GM19463 (cell line): ENCODE measurements around the gene ANAPC5.
"Not testable (repeated sequence)": the region's sequence is repeated elsewhere in the genome, so short reads cannot be mapped to it uniquely, and the experiment has no call there.

ENCODE experiments used
- ATAC-seq: cut with Tn5 transposase; IDR thresholded peaks from one replicate; pipeline ENCODE4 v1.9.1; 2021; ENCODE audit warnings: mild to moderate bottlenecking, moderate library complexity; ENCODE audit not compliant: unreplicated experiment

ANAPC5 gene

DNA sequence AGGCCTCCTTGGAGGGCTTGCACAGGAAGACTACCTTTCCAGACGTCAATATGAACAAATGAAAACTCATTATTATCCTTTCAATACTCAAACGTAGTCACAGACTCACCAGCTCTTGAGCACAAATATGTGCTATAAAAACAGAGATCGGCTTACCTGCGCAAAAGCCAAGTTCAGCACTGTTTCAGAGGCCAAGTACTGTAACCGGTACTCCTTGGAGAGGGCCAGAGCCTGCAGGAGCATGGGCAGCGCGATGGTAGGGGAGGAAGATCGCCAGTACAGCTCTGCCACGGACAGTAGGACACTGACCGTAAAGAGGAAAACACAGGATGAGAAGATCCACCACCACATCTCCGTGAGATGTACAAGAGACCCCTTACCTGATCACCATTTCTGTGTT lies 34.1 kb downstream of the ANAPC5 start:
- no peak for ATAC-seq

DNA sequence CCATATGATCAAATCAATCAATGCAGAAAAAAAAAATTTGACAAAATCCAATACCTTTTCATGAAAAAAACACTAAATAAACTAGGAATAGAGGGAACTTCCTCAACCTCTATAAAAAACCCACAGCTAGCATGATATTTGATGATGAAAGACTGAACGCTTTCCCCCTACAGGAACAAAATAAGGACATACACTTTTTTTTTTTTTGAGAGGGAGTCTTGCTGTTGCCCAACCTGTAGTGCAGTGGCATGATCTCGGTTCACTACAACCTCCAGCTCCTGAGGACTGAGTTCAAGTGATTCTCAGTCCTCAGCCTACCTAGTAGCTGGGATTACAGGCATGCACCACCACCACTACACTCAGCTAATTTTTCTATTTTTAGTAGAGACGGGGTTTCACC lies 37.8 kb downstream of the ANAPC5 start:
- ATAC-seq, result no peak

DNA sequence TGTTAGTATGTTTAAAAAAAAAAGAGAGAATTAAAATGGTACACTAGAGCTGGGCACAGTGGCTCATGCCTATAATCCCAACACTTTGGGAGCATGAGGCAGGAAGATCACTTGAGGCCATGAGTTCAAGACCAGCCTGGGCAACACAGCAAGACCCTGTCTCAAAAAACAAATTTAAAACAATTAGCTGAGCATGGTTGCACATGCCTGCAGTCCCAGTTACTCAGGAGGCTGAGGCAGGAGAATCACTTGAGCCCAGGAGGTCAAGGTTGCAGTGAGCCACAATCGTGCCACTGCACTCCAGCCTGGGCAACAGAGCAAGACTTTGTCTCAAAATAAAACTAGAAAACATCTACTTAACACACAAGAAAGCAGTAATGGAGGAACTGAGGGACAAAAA lies 42.0 kb downstream of the ANAPC5 start:
- not testable (repeated sequence) for ATAC-seq

DNA sequence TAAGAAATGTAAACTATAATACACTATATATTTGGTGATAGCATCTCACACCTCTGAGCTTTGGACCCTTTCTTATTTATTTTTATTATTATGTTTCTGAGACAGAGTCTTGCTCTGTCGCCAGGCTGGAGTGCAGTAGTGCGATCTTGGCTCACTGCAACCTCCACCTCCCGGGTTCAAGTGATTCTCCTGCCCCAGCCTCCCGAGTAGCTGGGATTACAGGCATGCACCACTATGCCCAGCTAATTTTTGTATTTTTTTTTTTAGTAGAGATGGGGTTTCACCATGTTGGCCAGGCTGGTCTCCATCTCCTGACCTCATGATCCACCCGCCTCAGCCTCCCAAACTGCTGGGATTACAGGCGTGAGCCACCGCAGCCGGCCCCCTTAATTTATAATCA lies 44.8 kb downstream of the ANAPC5 start:
- not testable (repeated sequence) for ATAC-seq

DNA sequence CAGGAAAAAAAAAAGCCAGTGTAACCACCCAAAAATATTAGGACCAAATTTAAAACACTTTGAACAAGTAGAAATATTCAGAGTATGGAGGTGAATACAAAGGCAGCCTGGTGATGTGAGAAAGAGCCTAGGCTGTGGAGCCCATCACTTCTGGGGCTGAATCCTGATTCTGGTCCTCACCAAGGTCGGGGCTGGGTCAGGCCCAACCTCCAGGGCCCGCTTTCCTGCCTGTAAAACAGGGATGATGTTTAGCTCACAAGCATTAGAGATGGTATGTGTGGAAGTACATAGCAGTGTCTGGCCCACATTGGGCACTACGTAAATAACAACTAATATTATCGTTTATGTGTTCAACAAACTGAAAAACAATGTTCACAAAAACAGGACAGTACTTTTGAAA lies 47.9 kb downstream of the ANAPC5 start:
- ATAC-seq, result no peak

DNA sequence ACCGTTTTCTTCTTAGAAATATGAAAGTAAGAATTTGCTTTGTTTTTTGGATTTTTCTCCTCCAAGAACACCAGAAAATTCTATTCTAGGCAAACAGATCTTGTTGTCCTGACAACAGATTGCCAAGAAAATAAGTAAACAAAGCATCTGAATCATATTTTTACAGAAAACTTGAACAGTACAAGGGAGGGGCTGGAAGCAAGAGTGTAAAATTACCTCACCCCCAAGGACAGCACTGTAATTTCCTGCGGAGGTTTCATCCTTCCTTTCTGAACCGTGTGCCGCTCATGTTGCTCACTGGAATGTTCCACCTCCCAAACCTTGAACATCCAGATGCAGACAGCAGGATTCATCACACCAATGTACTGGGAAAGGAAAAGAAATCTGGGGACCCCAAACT lies 50.3 kb downstream of the ANAPC5 start:
- ATAC-seq, result no peak

DNA sequence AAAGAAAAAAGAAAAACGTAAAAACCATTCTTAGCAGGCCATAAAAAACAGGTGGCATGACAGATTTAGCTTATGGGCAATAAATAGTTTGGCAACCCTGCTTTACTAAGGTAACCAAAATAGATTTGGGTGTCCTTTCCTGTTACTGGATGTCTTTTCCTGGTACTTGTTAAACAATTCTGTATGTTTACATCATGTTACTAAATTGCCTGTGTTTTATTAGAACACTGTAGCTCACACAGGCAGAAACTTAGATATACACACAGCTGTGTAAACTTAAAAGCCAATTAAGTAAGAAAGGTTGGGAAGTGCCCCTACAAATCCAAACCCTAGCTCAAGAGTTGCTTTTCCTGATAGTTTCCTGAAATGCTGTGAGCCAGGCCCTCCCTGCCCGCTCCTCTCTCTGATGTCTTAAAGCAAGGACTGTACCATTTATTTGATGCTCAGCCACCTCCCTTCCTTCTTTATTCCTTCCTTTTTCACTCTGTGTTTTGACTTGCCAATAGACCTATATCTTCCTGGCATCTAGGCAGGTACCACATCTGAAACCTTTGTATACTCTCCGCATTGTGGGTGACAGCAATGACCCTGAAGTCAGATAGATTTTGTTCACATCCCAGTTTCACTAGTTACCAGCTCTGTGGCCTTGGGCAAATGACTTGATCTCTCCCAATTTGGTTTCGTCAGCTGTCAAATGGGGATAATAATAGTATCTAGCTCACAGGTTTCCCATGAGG lies 52.0 kb downstream of the ANAPC5 start:
- ATAC-seq, result no peak

DNA sequence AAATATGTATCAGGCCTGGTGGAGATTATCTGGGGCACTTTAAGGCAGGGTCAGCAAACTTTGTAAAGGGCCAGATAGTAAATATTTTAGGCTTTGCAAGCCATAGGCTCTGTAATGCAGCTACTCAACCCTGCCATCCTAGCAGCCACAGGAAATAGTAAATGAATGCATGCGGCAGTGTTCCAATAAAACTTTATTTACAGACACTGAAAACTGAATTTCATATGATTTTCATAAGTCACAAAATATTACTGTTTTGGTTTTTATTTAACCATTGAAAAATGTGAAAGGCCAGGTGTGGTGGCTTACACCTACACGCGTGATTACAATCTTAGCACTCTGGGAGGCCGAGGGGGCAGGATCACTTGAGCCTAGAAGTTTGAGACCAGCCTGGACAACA lies 52.5 kb downstream of the ANAPC5 start:
- ATAC-seq, result no peak

DNA sequence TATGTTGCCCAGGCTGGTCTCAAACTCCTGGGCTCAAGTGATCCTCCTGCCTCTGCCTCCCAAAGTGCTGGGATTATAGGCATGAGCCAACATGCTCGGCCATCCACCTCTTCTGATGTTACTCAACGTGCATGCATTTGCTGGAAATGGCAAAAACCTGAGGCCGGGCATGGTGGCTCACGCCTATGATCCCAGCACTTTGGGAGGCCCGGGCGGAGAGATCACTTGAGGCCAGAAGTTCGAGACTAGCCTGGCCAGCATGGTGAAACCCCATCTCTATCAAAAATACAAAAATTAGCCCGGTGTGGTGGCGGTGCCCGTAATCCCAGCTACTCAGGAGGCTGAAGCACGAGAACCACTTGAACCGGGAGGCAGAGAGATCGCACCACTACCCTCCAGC lies 53.8 kb downstream of the ANAPC5 start:
- ATAC-seq, result not testable (repeated sequence)

DNA sequence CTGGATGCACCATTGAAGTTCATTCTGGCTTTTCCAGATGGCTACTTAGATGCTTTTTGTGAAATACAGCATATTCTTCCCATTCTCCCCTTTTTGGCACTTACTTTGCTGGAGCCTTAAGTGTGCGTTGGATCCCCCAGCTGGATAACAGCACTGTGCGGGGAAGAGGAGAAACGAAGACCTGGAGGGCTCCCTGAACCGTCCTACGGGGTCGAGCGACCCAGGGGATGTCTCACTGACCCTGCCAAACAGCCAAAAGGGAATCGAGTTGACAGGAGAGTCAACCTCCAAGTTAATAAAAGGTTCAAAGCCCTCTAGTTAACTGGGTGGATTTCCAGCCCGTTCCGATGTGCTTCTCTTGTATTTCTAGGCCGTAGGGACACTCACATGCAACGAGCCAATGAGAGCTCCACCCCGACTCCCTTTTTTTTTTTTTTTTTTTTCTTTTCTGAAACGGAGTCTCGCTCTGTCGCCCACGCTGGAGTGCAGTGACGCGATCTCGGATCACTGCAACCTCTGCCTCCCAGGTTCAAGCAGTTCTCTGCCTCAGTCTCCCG lies 54.7 kb downstream of the ANAPC5 start:
- ATAC-seq, result no peak

DNA sequence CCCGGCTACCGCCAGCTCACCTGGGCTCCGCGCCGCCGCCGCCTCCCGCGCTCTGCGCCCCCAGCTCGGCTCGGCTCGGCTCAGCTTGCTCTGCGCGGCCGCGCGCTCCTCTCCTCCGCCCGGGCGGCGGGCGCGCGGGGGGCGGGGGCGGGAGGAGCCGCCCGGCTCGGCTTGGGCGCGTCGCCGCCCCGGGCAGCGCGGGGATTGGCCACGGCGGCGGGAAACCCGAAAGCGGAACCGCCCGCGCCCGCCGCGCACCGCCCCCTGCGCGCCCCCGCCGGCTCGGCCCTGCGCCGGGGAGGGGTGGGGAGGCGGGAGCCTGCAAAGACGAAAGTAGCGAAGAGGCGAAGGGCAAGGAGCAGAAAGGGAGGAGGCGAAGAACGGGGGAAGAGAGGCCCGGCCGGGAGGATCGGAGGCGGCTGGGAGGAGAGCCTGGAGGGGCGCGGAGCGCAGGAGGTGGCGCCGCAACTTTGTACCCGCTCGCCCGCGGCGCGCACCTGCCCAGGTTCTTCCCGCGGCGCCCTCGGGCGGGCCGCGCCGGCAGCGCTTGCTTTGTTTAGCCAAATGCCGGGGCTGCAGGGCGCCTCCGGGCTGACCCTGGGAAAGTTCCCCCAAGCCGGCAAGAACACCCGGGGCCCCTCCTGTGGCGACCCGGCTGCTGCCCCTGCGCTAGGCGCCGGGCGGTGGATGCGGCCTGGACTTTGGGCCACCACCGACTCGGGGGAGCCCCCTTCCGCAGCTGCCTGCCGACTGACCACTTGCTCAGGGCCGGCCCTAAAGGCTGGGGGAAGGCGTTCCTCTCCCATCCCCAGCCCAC lies 55.4 kb downstream of the ANAPC5 start, which contains the start of gene CAMKK2:
TSS of gene CAMKK2 (minus strand) at position 92 of the 817 bp plus-strand sequence. CDS start 22,183 bp downstream, outside the sequence.
- peak; percentile 74 for ATAC-seq

DNA sequence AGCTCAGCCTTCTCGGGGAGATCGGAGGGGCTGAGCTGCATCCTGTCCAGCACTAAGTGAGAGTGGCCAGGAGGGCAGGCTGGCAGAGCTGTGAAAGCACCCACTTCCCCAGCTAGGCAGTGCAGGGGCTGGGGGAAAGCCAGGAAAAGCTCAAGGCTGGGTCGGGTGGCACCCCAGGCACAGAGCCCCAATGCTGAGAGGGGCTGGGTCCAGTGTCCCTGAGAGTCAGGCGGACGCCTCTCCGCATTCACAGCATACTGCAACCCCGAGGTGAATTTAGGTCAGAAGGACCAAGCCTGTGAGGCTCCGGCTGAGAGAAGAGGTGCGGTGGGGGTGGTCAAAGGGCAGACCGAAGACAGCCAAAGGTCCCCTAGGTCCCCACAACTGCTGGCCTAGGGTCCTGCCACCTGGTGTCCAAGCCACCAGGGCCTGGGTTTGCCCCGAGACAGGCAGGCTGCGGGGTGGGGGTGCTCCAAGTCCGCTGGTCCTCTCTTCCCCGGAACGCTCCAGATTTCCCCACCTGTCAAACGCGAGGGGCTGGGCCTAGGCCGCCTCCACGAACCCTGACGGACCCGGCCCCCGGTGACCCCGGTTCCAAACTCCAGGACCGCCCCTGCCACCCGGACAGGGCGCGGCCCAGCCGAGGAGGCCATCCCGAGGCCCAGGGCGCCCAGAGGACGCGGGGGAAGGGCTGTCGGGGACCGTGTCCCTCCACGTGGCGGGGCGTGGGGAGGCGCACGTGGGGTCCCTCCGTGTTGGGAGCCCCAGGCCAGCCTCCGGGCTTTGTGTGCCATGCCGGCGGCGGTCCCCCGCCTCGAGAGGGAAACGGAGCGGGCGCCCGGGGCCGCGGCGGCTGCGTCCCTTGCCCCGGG lies 56.2 kb downstream of the ANAPC5 start:
- peak; percentile 20 for ATAC-seq

DNA sequence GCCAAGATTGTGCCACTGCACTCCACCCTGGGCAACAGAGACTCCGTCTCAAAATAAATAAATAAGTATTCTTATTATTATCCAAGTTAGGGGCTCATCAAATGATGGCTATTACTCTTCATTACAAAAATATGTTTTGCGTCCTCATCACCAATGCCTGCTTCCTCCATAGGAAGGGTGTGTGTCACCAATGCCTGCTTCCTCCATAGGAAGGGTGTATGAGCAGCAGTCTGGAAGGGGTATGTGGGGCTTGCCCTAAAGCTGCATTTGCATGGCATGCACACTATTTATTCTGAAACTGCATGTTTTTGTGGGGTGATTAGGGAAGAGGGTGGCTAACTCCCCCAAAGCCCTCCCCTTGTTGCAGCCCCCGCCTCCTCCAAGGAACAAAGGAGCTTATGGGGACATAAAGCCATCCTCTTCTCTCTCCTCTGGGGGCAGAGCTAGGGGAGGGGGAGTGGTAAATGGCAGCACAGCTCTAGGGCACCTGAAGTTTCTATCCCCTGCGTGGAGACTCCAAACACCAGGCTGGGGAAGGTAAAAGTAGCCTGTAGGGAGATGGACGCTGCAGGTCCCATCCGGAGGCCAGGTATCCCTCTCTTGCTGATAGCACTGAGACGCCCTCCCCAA lies 57.0 kb downstream of the ANAPC5 start:
- no peak for ATAC-seq

DNA sequence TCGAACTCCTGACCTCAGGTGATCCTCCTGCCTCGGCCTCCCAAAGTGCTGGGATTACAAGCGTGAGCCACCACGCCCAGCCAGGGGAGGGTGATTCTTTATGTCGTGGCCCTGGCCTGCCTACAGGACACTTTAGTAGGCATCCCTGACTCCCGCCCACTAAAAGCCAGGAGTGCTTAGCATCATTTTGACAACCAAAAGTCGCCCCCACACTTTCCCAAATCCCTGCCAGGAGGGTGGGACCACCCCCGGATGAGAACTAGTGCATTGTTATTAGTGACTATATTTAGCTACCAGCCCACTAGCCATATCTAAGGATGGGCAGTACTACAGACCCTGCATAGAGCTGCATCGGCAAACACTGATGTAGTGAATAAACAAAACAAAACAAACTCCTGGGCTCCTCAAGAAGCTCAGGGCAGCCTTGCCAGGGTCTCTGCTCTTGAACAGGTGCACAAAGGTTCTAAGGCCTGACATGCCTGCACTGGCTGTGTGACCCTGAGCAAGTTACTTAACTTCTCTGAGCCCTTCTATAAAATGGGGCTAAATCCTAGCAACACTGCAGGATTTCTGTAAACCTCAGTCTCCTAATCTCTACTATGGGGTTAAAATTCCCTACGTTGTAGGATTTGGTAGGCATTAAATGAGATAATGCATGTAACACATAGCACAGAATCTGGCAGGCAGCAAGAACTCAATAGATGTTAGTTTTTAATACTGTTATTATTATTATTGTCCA lies 57.9 kb downstream of the ANAPC5 start:
- no peak for ATAC-seq

DNA sequence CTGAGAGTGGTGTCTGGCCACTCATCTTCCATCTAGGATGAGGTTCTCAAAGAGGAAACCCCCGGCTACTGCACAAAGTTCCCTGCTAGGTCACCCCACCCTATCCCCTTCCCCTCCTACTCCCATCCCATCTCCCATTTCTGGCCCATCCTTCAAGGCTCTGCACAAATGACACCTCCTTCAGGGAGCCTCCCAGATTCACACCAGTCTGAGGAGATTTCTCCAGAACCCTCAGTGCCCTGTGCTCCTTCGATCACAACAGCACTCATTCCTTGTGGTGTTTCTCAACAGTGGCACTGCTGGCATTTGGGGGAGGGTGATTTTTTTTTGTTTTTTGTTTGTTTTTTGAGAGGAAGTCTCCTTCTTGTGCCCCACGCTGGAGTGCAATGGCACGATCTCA lies 58.6 kb downstream of the ANAPC5 start:
- no peak for ATAC-seq

DNA sequence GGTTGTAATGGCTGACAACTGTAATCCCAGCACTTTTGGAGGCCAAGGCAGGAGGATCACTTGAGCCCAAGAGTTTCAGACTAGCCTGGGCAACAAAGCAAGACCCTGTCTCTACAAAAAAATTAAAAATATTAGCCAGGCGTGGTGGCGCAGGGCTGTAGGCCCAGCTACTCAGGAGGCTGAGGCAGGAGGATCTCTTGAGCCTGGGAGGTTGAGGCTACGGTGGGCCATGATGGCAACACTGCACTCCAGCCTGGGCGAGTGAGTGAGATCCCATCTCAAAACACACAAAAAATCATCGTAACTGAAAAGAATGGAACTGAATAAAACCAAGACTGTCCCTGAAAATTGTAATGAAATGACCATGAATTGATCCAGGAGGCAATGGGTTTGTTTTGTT lies 61.8 kb downstream of the ANAPC5 start:
- no peak for ATAC-seq

DNA sequence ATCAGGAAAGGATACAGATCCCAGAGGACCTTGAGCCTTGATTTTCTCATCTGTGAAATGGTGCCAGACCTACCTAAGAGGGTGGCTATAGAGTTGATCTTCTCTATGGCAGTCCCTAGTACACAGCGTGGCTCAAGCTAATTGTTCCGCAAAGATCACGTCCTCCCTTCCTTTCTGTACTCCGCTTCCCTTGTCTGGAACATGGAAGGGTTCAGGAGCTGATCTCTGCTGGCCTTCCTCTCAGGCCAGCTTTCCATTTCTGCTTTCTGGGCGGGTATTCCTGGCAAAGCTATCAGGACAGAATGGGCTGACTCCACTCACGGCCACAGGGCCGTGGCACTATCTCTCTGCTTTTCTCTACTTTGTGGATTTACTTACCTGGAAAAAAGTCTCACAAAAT lies 62.2 kb downstream of the ANAPC5 start:
- no peak for ATAC-seq

DNA sequence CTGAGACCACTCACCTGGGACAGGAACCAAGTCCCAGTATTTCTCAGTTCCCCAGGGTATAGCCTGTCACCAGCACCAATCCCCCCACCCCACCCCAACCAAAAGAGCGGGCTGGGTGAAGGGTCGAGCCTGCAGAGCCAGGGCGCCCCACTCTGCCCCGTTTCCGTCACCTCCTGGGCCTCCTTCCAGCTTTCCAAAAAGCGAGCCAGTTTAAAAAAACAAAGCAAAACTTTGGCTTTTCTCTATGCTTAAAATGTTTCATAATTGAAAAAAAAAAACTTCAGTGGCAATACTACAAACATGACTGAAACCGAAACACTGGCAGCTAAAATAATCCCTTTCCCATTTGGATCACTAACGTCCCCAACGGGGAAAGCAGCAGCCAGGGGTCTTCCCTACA lies 63.2 kb downstream of the ANAPC5 start:
- ATAC-seq, result no peak

DNA sequence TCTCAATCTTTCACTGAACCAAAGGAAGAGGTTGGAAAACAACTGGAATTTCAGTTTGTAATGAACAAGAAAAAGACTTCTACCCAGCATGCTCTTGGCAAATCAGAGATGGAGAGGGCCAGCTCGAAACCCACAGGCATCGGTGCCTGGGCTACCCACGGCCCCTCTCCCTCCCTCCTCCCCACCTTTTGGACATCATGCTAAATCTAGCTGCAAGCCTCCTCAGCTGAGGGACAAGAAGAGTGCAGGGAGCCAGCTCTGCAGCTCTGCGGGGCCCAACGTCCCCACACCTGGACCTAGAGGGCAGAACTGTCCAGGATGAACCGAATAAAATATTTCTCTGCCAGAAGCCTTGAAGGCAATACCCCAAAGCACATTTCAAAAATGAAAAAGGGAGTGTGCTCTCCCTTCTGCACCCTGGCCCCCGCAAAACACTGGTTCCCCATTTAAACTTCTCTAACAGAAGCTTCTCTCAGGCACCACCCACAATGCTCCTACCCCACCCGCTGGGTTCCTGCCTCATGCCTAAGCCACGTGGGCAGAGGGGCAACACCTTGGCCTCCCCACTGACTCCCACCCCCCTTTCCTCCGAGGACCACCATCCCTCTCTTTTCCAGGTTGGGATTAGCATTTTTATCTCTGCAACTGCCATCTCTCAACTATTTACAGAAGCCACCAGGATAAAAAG lies 63.9 kb downstream of the ANAPC5 start:
- no peak for ATAC-seq
